Cerebellar nuclear complex (tissue), 1 donor: ENCODE measurements around the gene CTNNA3.
"Not testable (repeated sequence)": the region's sequence is repeated elsewhere in the genome, so short reads cannot be mapped to it uniquely, and the experiment has no call there.

Source experiments
- DNase-seq, 2 experiments: peaks; one replicate each; lab custom pipeline; 2025; lab: John Stamatoyannopoulos, UW

The CTNNA3 gene

GRCh38 chr10:67246066-67246555 is 449.9 kb downstream of the CTNNA3 start:
- no peak for DNase-seq

DNA sequence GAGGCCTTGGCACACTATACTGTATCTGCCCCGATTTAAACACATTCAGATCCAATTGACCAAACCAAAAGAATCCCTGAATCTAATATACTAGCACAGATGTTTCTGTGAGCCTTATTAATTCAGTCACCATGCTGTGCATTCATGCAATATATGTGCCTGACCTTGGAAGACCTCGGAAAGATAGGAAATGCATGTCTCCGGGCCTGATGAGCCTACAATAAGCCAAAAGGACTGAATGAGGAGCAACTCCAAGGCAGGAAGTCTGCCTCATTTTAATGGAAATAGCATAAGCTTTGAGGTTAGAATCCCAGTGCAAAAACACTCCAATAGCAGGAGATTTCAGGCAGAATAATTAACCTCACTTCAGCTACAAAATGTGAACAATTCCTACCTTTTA is 453.5 kb downstream of the CTNNA3 start:
- no peak for DNase-seq

- no peak for DNase-seq
These were observed 454.5 kb downstream of the CTNNA3 start for GRCh38 chr10:67241451-67241850.

DNA sequence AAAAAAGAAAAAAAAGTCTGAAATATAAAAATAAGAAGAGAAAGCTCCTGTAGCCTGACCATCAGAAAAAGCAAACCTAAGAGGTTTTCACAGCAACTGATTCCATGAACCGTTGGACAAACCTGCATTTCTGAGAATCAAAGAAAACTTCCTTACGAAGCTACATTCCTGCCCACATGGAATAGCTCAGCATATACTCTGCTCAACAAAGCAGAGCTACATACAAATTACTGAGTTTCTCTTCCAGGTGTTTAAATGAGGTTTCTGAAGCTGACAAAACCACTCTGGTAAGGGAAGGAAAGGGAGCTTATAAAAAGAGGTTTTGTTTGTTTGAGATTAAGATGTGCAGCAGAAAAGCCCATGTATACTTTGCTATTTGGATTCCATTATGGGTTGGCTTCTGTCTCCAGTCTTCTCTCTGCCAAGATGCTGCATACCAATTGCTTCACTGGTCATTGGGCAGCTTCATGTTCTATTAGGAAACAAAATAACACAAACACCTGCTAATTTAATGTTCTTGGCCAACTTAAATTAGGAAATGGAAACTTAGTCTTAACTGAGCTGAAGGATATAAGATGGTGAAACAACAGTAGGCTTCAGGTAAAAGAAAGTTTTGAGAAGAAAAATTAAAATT is 456.0 kb downstream of the CTNNA3 start:
- DNase-seq: no peak

DNA sequence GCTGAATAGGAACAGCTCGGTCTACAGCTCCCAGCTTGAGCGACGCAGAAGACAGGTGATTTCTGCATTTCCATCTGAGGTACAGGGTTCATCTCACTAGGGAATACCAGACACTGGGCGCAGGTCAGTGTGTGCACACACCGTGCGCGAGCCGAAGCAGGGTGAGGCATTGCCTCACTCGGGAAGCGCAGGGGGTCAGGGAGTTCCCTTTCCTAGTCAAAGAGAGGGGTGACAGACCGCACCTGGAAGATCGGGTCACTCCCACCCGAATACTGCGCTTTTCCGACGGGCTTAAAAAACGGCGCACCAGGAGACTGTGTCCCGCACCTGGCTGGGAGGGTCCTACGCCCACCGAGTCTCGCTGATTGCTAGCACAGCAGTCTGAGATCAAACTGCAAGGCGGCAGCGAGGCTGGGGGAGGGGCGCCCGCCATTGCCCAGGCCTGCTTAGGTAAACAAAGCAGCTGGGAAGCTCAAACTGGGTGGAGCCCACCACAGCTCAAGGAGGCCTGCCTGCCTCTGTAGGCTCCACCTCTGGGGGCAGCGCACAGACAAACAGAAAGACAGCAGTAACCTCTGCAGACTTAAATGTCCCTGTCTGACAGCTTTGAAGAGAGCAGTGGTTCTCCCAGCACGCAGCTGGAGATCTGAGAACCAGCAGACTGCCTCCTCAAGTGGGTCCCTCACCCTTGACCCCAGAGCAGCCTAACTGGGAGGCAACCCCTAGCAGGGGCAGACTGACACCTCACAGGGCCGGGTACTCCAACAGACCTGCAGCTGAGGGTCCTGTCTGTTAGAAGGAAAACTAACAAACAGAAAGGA is 465.1 kb downstream of the CTNNA3 start:
- not testable (repeated sequence) for DNase-seq

DNA sequence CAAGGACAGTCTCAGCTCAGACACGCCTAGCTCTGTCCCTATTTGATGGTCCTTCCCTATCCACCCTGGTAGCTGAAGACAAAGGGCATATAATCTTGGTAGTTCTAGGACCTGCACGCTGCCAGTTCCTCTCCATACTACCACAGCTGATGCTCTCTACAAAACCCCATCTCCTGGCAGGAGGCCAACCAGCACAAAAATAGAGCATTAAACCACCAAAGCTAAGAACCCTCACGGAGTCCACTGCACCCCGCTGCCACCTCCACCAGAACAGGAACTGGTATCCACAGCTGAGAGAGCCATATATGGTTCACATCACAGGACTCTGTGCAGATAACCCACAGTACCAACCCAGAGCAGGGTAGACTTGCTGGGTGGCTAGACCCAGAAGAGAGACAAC is 470.8 kb downstream of the CTNNA3 start:
- DNase-seq: no peak

- DNase-seq: no peak
These were observed 471.4 kb downstream of the CTNNA3 start for GRCh38 chr10:67224553-67224952.

DNA sequence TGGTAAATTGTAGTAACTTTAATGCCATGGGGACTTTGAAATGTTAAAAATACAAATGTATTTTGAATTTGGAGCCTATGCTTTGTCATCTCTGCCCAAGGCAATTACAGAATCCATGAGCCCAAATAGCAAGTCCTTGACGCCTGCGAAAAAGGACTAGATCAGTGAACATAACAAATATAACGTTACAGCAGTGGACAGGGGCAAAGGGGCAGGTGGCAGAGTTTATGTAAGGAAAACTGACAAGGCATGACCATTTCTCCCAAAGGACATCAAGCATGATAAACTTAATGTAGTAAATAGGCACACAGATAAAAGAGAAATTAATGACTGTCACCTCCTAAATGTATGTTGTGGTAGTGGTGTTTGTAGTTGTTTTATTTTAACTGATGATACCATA is 473.1 kb downstream of the CTNNA3 start:
- no peak for DNase-seq

DNA sequence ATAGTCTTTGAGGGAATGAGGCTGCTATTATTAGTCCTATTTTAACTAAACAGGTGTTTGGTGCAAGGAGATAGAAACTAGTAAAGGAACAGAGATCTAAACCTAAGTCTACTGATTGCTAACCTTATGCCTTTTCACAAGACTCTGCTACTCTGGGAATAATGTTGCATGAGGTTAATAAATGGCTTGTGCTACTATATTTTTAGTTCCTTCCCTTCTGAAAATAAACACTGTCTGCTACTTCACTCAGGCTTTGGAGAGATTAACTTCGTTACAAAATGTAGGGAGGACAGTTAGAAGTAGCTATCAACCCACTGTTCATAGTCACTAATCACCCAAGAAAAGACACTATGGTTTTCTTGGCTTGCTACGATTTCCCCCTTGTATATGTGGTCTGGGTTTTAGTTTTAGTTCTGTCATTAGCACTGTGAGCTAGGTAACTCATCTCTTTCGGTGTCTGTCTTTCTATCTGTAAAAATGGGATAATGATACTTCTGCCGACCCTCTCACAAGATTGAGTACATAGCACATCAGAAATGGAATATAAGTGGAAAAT is 474.0 kb downstream of the CTNNA3 start:
- DNase-seq: no peak

DNA sequence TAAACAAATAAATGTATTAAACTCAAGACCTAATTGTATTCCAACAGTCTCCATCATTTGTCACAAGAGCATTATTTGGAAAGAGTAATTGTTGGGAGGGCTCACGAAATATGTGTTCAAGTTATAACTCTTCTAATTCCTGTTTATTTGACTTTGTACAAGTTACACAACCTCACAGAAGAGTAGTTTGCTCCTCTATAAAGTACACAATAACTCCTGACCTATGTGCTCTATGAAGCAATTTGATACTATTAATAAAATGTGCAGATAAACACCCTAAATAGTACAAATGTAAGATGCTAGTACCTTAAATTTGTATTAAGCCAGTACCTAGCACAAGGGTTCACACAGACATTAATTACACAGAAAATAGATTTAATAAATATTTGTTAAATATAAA is 484.3 kb downstream of the CTNNA3 start:
- no peak for DNase-seq

GRCh38 chr10:67207923-67208322 is 488.1 kb downstream of the CTNNA3 start:
- not testable (repeated sequence) for DNase-seq

GRCh38 chr10:67200913-67201564 is 495.0 kb downstream of the CTNNA3 start:
- no peak for DNase-seq

GRCh38 chr10:67175354-67175753 is 520.6 kb downstream of the CTNNA3 start:
- DNase-seq: no peak

DNA sequence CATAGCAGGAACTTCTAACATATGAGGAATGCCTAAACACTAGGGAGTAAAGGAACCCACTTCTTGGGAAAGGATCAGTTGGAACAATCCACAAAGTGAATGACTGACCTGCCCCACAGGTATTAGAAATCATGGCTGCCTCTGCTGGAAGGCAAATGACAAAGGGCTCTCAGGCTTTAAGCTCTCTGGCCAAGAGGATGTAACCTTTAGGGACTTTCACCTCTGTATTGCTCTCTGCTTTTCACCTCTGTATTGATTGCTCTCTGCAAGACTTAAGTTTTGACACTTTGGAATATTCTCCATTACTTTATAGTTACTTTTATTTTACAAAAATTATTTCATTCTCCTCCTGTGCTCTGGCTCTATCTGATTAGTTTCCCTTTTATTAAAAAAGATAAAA is 522.2 kb downstream of the CTNNA3 start:
- no peak for DNase-seq

DNA sequence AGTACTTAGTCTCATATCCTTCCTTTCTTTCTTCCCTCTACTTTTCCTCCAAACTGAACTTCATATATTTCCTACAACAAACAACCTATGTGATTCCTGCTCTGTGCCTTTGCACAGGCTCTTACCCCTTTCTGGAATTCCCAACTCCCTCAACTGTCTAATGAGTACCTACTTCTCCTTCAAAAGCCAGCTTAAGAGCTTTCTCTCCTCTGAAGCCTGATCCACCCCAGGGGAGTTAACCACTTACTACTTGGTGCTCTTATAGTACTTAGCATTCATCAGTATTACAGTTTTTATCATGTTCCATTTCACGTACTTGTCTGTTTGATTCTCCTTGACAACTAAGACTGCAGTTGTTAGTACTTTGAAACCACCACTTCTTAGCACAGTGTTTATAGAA is 524.0 kb downstream of the CTNNA3 start:
- no peak for DNase-seq

GRCh38 chr10:67156239-67156638 is 539.8 kb downstream of the CTNNA3 start:
- no peak for DNase-seq

DNA sequence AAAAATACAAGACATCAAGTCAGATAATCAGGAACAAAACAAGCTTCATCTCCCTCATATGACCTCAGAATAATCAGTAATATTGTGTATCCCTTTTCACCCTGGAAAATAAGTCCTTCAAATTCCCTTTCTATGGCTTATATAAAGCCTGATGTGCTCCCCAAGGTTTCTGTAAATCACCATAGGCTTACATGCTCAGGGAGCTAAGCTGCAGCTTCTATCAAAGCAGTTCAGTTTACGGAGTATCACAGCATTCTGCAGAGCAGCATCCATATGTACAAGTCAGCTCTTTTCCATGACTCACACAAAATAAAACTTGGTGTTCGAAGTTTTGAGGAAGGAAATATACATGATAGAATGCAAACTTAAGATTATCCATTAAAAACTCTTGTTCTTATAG is 544.5 kb downstream of the CTNNA3 start:
- no peak for DNase-seq

DNA sequence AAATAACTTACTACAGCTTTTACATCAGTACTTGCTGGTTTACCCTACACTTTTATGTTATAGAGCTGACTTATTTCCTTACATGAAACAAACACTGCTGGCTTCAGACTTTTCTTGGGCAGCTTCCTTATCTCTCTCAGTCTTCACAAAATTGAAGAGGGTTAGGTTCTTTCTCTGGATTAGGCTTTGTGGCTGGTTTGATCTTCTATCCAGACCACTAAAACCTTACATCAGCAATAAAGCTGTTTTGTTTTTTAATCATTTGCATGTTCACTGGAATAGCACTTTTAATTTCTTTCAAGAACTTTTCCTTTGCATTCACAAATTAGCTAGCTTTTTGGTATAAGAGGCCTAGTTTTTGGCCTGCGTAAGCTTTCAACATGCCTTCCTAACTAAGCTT is 551.5 kb downstream of the CTNNA3 start:
- DNase-seq: no peak

DNA sequence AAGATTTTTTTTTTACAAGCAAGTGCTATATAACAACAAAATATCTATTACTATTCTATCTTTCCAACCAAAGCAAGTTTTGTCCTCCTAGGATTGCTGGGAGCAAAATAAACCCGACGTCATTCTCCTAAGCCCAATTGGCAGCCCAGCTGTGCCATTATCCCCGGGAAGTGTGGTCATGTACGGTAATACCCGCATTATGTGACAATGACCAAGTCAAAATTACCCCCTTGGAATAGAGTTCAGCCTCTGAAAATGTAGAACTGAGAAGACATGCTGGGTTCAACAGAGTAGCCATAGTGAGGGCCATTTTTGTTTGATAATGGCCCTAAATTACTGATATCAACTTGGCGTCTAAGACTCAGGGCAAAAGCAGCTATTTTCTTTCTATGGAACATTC is 554.7 kb downstream of the CTNNA3 start:
- DNase-seq: no peak

- no peak for DNase-seq
These were observed 555.4 kb downstream of the CTNNA3 start for GRCh38 chr10:67140641-67141040.

DNA sequence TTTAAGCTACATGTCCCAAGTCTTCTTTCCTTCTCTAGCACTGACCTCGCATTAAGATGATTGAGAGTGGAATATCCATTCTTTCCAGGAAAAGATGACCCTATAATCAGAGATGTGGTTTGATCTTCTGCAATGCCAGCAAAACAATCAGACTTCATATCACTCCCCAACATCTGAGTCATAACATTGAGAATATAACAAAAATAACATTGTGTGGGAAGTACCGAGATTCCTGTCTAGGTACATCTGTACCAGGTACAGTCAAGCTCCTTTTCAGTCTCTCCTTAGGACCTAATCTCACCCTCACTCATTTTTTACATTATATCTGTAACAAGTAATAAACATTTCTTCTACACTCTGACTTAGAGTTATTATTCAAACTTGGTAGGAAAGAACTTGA is 568.6 kb downstream of the CTNNA3 start:
- no peak for DNase-seq

GRCh38 chr10:67119651-67120050 is 576.3 kb downstream of the CTNNA3 start:
- DNase-seq: no peak

DNA sequence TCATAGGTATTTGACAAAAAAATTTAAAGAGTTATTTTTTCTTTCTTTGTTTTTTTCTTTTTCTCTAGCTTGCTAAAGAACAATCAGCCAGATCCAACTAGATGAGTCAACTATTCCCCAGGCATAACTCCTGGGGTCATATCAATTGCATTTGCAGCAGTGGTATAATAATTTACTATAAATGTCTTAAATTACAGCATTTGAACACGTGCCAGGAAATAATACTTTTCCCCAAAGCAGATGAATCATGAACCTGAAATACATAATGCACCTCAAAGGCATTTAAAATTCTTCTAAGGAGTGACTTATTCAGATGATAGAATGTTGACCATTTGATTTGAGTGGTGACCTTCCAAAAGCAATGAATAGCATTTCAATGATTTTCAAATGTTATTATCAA is 580.0 kb downstream of the CTNNA3 start:
- DNase-seq: no peak
